ENCODE measurements around the gene DSCAML1.

GRCh38 chr11:117711331-117711730, 85.7 kb downstream of the DSCAML1 start:
- TF ChIP-seq CTCF (IDR thresholded peaks at IDR 0.05), result no peak
- TF ChIP-seq POLR2A (IDR thresholded peaks at IDR 0.05), result no peak
- no peak for TF ChIP-seq EP300 (IDR thresholded peaks at IDR 0.05)

Data from upper lobe of left lung (tissue), 4 donors.